OCI-LY3 (cell line): Measurements from ENCODE around the gene NADK.

ENCODE experiments used
- EZH2phosphoT487 ChIP-seq: fragments of 200-600 bp; shearing (Covaris generic); IDR thresholded peaks from 2 replicates; pipeline ENCODE4 v1.6.1; 2018; ENCODE audit warnings: antibody characterized with exemption, mixed run types, low read depth
- TF ChIP-seq, protein P1 (sequence below): fragments of 200-600, 300-600 bp; sonication (generic); IDR thresholded peaks from 2 replicates; pipeline ENCODE4 v1.5.1; 2014; ENCODE audit warnings: antibody characterized with exemption, low read length, low read depth

DNA sequence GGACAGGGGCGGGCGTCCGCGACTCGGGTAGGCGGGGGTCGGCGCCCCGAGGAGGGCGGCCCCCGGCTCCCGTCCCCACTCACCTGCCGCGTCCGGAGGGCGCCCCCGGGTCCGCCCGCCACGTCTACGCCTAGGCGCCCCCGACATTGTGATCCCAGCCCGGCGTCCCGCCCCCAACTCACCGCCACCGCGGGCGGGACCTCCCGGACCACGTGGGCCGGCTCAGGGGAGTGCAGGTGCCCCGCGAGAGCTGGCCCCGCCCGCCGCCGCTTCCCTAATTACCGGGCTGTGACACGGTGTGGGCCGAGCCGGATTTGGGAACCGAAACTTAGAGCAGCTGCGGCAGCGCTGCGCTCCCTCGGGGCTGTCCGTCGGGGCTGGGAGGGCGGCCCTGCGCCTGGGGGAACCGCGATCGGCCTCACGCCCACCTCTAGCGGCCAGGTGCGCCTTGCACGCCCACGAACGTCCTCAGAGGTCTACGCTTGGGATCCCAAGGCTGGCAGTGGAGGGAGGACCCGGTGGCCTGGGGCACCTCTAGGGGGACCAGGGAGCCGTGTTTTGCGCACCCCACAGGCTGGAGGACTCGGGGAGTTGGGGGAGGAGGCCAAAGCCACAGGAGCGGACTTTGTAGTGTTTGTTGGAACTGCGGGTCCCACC, 521 bp upstream of the NADK start:
- TF ChIP-seq, protein P1, sequence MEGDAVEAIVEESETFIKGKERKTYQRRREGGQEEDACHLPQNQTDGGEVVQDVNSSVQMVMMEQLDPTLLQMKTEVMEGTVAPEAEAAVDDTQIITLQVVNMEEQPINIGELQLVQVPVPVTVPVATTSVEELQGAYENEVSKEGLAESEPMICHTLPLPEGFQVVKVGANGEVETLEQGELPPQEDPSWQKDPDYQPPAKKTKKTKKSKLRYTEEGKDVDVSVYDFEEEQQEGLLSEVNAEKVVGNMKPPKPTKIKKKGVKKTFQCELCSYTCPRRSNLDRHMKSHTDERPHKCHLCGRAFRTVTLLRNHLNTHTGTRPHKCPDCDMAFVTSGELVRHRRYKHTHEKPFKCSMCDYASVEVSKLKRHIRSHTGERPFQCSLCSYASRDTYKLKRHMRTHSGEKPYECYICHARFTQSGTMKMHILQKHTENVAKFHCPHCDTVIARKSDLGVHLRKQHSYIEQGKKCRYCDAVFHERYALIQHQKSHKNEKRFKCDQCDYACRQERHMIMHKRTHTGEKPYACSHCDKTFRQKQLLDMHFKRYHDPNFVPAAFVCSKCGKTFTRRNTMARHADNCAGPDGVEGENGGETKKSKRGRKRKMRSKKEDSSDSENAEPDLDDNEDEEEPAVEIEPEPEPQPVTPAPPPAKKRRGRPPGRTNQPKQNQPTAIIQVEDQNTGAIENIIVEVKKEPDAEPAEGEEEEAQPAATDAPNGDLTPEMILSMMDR, result peak; percentile 40
- no peak for TF ChIP-seq EZH2phosphoT487
